Upper lobe of left lung (tissue), 6 donors: Measurements from ENCODE around the gene DSPP. TPM values are rescaled to one million over a fixed set of nuclear protein-coding genes. Genes with fewer than 3 reads are reported as not detected.

Experiments
- ATAC-seq, 2 donors: fragments of 200-7000 bp; cut with Tn5 transposase; one replicate each; pipeline ENCODE4 v1.9.1; 2022; ENCODE audit warnings: mild to moderate bottlenecking in 2 of 2, moderate library complexity in 2 of 2; ENCODE audit not compliant: low FRiP score in 2 of 2
- DNase-seq, 2 donors: peaks; one replicate each; pipeline ENCODE4 v3.0.0-alpha.2; 2019 to 2020
- H3K27ac ChIP-seq, 4 donors: fragments of 200-600 bp; sonication (generic); one replicate each; pipeline ENCODE4 v1.5.1; 2016 to 2019
- H3K27me3 ChIP-seq, 4 donors: fragments of 200-600 bp; sonication (generic); one replicate each; pipeline ENCODE4 v1.5.1; 2017 to 2019
- H3K36me3 ChIP-seq, 4 donors: fragments of 200-600 bp; sonication (generic); one replicate each; pipeline ENCODE4 v1.5.1; 2016 to 2019
- H3K4me1 ChIP-seq, 4 donors: fragments of 200-600 bp; sonication (generic); one replicate each; pipeline ENCODE4 v1.5.1; 2018 to 2019
- H3K4me3 ChIP-seq, 4 donors: fragments of 200-600 bp; sonication (generic); one replicate each; pipeline ENCODE4 v1.5.1; 2017 to 2019; ENCODE audit warnings: mild to moderate bottlenecking in 2 of 4, moderate library complexity in 1 of 4
- H3K9me3 ChIP-seq, 4 donors: fragments of 200-600 bp; sonication (generic); one replicate each; pipeline ENCODE4 v1.5.1; 2018 to 2019
- EP300 ChIP-seq, 4 donors: sonication (generic); formaldehyde crosslinking; IDR thresholded peaks; one replicate each; pipeline ENCODE4 v1.5.1; 2017; ENCODE audit warnings: antibody characterized with exemption in 4 of 4, control low read depth in 2 of 4
- POLR2A ChIP-seq, 4 donors: fragments of 450-650 bp; IDR thresholded peaks; one replicate each; pipeline ENCODE4 v1.5.1; 2016 to 2017; ENCODE audit warnings: antibody characterized with exemption in 4 of 4, mild to moderate bottlenecking in 2 of 4
- POLR2AphosphoS5 ChIP-seq, 2 donors: sonication (generic); formaldehyde crosslinking; IDR thresholded peaks; one replicate each; pipeline ENCODE4 v1.5.1; 2017; ENCODE audit warnings: antibody characterized with exemption in 2 of 2
- WGBS, 2 donors: methylation state at CpG; one replicate each; pipeline ENCODE4 v1.1.5; 2017 to 2018; 5-methylcytosine and 5-hydroxymethylcytosine counted together
- total RNA-seq, 6 donors: library from RNA; depleted of rRNA in 4 of 6; stranded (reverse); fragments of >200 nt in 4 of 6; gene quantifications; one replicate each; pipeline versions ENCODE4 v1.1.0 to v1.2.1, GENCODE V29; 2016 to 2021
- TF ChIP-seq, protein P1 (sequence below), 6 experiments: fragments of 450-650 bp in 4 of 6; fragments of 200-600 bp in 2 of 6; sonication (generic) in 2 of 6; IDR thresholded peaks; one replicate each; pipeline ENCODE4 v1.5.1; 2016 to 2019; ENCODE audit warnings: antibody characterized with exemption in 6 of 6
- donor health status: DM: no; HTN: no; CAD: no; lungs with moderate emphysema.
- donor health status: DM: no; HTN: yes; CAD: no; lungs with severe emphysema.

DSPP gene
- total RNA-seq, 6 donors from 2014 or later: not detected

DNA sequence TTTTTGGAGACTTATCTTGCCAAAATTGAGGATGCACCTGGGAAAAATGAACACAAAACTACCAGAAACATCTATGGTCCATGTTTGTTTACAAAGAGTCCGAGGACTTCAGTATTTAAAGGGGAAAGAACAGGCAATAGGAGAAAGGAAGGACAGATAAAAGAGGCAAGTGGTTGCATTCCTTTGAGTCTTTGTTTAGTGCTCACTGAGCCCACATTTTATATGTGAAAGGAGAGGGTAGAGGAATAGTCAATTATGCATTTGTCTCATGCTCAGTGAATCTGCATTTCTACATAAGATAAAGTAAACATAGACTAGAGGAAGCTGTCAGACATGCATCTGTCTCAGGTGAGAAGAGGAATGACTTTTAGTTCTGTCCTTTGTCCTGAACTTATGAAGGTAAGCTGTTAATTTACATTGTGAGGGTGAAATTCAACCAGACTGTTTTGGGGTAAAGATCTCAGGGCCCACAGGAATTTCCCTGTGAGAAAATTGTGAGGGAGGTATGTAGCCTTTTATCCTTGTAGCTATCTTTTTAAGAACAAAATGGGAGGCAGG lies 46.2 kb downstream of the DSPP start:
- DNase-seq: no peak
- TF ChIP-seq, protein P1, sequence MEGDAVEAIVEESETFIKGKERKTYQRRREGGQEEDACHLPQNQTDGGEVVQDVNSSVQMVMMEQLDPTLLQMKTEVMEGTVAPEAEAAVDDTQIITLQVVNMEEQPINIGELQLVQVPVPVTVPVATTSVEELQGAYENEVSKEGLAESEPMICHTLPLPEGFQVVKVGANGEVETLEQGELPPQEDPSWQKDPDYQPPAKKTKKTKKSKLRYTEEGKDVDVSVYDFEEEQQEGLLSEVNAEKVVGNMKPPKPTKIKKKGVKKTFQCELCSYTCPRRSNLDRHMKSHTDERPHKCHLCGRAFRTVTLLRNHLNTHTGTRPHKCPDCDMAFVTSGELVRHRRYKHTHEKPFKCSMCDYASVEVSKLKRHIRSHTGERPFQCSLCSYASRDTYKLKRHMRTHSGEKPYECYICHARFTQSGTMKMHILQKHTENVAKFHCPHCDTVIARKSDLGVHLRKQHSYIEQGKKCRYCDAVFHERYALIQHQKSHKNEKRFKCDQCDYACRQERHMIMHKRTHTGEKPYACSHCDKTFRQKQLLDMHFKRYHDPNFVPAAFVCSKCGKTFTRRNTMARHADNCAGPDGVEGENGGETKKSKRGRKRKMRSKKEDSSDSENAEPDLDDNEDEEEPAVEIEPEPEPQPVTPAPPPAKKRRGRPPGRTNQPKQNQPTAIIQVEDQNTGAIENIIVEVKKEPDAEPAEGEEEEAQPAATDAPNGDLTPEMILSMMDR (IDR thresholded peaks at IDR 0.05): no peak
- TF ChIP-seq POLR2AphosphoS5 (IDR thresholded peaks at IDR 0.05) (no peak), EP300 (IDR thresholded peaks at IDR 0.05) (no peak), POLR2A (IDR thresholded peaks at IDR 0.05) (no peak)
- 70 to 79% methylated on average over 1 of the region's 1 CpG for WGBS, 2 donors
- H3K27me3 ChIP-seq: no peaks in the 10 kb centered on the region
- no peak overlapping the region for H3K27ac ChIP-seq
- no peak for ATAC-seq
- no peaks in the 10 kb centered on the region for H3K36me3 ChIP-seq
- no peak overlapping the region for H3K4me3 ChIP-seq
- H3K9me3 ChIP-seq: no peaks in the 10 kb centered on the region
- H3K4me1 ChIP-seq: no peaks in the 10 kb centered on the region

- Histone ChIP-seq H3K36me3 (no peaks in the 10 kb centered on the region), H3K9me3 (no peaks in the 10 kb centered on the region), H3K4me3 (no peak overlapping the region), H3K4me1 (no peaks in the 10 kb centered on the region), H3K27ac (no peak overlapping the region), H3K27me3 (no peaks in the 10 kb centered on the region)
- TF ChIP-seq POLR2A (IDR thresholded peaks at IDR 0.05) (no peak), EP300 (IDR thresholded peaks at IDR 0.05) (no peak), POLR2AphosphoS5 (IDR thresholded peaks at IDR 0.05) (no peak)
- TF ChIP-seq, protein P1 (IDR thresholded peaks at IDR 0.05): no peak
- DNase-seq (no peak), ATAC-seq (no peak)
- WGBS, 2 donors: 65 to 70% methylated on average over 3 of the region's 3 CpGs
Observed at GRCh38 chr4:87657525-87657924, 49.2 kb downstream of the DSPP start.

DNA sequence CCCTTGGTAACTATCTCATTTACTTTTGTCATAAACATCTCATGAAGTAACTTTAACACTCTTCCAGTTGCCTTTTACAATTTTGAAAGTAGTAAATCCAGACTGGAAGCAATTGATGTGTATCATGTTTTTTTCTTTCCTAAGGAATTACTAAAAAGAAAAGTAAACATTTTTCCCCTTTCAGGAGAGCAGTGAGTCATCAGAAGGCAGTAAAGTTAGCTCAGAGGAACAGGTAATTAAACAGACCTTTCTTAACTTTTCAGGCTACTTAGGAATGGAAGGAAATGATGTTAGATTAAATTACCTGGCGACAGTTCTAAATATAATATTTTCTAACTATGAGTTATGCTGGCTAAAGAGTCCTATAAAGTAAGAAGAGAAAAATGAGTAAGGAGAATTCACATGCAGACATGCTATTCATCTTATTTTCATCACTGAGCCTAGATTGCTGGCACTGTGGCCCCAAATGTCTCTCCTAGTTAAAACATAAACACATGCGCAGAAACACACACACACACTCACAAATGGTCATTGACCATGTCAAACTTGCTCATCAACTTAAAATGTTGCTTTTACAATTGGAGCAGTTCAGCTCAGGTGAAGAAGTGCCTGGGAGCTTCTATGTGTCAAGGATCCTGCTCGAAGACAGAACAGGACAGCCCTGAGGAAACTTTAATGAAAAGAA lies 51.1 kb downstream of the DSPP start:
- Histone ChIP-seq H3K9me3 (no peaks in the 10 kb centered on the region), H3K27me3 (no peaks in the 10 kb centered on the region), H3K4me3 (no peak overlapping the region), H3K27ac (no peak overlapping the region), H3K4me1 (no peaks in the 10 kb centered on the region), H3K36me3 (no peaks in the 10 kb centered on the region)
- WGBS, 2 donors: 68 to 72% methylated on average over 3 of the region's 3 CpGs
- ATAC-seq: no peak
- TF ChIP-seq POLR2A (IDR thresholded peaks at IDR 0.05) (no peak), EP300 (IDR thresholded peaks at IDR 0.05) (no peak), POLR2AphosphoS5 (IDR thresholded peaks at IDR 0.05) (no peak)
- TF ChIP-seq, protein P1 (IDR thresholded peaks at IDR 0.05): no peak
- no peak for DNase-seq

- ATAC-seq (no peak), DNase-seq (no peak)
- H3K36me3 ChIP-seq: no peaks in the 10 kb centered on the region
- no peak overlapping the region for H3K4me3 ChIP-seq
- H3K9me3 ChIP-seq: no peaks in the 10 kb centered on the region
- TF ChIP-seq EP300 (IDR thresholded peaks at IDR 0.05): no peak
- TF ChIP-seq POLR2A (IDR thresholded peaks at IDR 0.05): no peak
- TF ChIP-seq POLR2AphosphoS5 (IDR thresholded peaks at IDR 0.05): no peak
- TF ChIP-seq, protein P1 (IDR thresholded peaks at IDR 0.05): no peak
- no peaks in the 10 kb centered on the region for H3K27me3 ChIP-seq
- WGBS, 2 donors: 87 to 90% methylated on average over 9 of the region's 9 CpGs
- H3K27ac ChIP-seq: no peak overlapping the region
- no peaks in the 10 kb centered on the region for H3K4me1 ChIP-seq
Observed at GRCh38 chr4:87662871-87663270, 54.5 kb downstream of the DSPP start.

Other genes starting within 250 kb of the DSPP start
- 100 to 1,000 TPM in 3 of 6 donors, 10 to 100 TPM in 3; 24.4 to 166 (median 93.2) TPM for gene HSD17B11, start 217.3 kb upstream of the DSPP start, total RNA-seq
- gene NUDT9, start 186.0 kb upstream of the DSPP start, total RNA-seq: 10 to 100 TPM; 11.5 to 44.8 (median 31.0) TPM
- 100 to 1,000 TPM; 145 to 406 (median 343) TPM for gene SPARCL1, start 79.2 kb upstream of the DSPP start, total RNA-seq
- gene DMP1, start 41.8 kb downstream of the DSPP start, total RNA-seq: not detected
- not detected for gene IBSP, start 191.0 kb downstream of the DSPP start, total RNA-seq
- not detected for gene MEPE, start 224.4 kb downstream of the DSPP start, total RNA-seq